PFSK-1 (cell line): ENCODE measurements around the gene RNF5.
A peak's percentile ranks its signal among the peaks of the same experiment; 100 is the strongest.

Experiments
- FOXP2 ChIP-seq: optimal IDR thresholded peaks from 2 replicates; pipeline ENCODE3; 2011; ENCODE audit warnings: borderline replicate concordance, control low read depth, inconsistent platforms; ENCODE audit not compliant: insufficient read depth; ENCODE audit errors: extremely low read length, extremely low read depth
- POLR2AphosphoS5 ChIP-seq: IDR thresholded peaks from 2 replicates; pipeline ENCODE4 v1.6.1; 2012; ENCODE audit warnings: low read depth, mild to moderate bottlenecking, control low read depth, low read length, moderate library complexity
- SIN3A ChIP-seq: IDR thresholded peaks from 2 replicates; pipeline ENCODE4 v1.6.1; 2012; ENCODE audit warnings: mild to moderate bottlenecking, low read length, moderate library complexity, borderline replicate concordance; ENCODE audit not compliant: insufficient read depth
- TAF1 ChIP-seq: IDR thresholded peaks from 2 replicates; pipeline ENCODE4 v1.6.1; 2012; ENCODE audit warnings: low read length, control low read depth, borderline replicate concordance; ENCODE audit not compliant: insufficient read depth
- TF ChIP-seq, protein P1 (sequence below), 2 experiments: IDR thresholded peaks; 2 replicates each; pipeline versions ENCODE4 v1.6.1 to v1.8.0; 2011 to 2012; ENCODE audit warnings: low read depth in 2 of 2, low read length in 2 of 2, control low read depth in 1 of 2, inconsistent platforms in 1 of 2, mild to moderate bottlenecking in 1 of 2, moderate library complexity in 1 of 2; ENCODE audit not compliant: insufficient read depth in 1 of 2

RNF5 gene

DNA sequence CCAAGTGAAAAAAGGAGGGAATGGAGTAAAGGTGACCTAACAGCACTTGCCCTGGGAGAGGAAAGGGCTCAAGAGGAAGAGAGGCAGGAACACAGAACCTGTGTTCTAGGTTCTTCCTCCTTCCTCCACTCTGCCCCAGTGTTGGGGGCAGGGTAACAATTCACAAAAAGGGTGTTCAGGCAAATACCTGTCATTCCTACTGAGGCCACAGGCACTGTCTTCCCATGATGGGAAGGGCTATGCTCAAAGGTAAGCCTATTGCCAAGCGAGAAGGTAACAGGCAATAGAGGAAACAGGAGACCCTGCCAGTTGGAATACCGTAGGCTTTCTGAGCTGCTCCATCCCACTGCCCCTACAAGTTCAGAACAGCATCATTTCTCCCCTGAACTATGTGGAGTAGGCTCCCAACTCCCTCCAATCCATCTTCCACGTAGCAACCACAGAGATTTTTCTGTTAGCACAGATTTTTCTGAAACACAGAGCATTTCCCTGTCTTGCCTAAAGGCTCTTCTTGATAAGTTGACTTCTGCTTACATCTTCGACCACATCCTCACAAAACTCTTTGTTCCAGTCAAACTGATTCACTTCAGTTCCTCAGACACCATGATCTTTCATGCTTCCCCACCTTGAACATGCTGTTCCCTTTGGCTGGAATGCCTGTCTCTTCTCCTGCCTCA lies 5.0 kb upstream of the RNF5 start:
- TF ChIP-seq SIN3A (no peak), POLR2AphosphoS5 (no peak), TAF1 (no peak), FOXP2 (no peak)
- TF ChIP-seq, protein P1, sequence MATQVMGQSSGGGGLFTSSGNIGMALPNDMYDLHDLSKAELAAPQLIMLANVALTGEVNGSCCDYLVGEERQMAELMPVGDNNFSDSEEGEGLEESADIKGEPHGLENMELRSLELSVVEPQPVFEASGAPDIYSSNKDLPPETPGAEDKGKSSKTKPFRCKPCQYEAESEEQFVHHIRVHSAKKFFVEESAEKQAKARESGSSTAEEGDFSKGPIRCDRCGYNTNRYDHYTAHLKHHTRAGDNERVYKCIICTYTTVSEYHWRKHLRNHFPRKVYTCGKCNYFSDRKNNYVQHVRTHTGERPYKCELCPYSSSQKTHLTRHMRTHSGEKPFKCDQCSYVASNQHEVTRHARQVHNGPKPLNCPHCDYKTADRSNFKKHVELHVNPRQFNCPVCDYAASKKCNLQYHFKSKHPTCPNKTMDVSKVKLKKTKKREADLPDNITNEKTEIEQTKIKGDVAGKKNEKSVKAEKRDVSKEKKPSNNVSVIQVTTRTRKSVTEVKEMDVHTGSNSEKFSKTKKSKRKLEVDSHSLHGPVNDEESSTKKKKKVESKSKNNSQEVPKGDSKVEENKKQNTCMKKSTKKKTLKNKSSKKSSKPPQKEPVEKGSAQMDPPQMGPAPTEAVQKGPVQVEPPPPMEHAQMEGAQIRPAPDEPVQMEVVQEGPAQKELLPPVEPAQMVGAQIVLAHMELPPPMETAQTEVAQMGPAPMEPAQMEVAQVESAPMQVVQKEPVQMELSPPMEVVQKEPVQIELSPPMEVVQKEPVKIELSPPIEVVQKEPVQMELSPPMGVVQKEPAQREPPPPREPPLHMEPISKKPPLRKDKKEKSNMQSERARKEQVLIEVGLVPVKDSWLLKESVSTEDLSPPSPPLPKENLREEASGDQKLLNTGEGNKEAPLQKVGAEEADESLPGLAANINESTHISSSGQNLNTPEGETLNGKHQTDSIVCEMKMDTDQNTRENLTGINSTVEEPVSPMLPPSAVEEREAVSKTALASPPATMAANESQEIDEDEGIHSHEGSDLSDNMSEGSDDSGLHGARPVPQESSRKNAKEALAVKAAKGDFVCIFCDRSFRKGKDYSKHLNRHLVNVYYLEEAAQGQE (IDR thresholded peaks at IDR 0.05; ENCODE audit: insufficient read depth in 1 of 2, low read depth in 2 of 2, low read length in 2 of 2): no peak

- TF ChIP-seq, protein P1 (IDR thresholded peaks at IDR 0.05; ENCODE audit: insufficient read depth in 1 of 2, low read depth in 2 of 2, low read length in 2 of 2): no peak
- TF ChIP-seq TAF1 (no peak), POLR2AphosphoS5 (no peak), SIN3A (no peak), FOXP2 (no peak)
Observed at GRCh38 chr6:32174416-32174815, 3.8 kb upstream of the RNF5 start.

DNA sequence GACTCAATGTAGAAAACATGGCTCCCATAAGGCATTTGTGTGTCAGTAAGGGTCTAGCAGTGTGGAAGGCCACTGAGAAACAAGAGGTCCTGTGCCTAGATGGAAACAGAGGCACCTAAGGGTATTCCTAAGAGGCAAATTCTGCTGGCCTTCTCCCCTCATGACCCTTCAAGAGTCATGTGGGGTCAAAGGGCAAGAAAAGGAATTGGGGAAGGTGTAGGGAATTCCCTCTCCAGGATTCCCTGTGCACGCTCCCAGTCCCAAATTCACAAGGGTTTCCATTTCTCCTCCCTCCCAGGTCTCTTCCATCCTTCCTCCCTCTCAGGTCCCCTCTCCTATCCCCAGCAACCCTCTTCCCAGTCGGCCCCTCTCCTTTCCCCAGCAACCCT lies 2.9 kb upstream of the RNF5 start:
- TF ChIP-seq SIN3A (no peak), POLR2AphosphoS5 (no peak; the same call in 1 of the 2 replicates), TAF1 (no peak), FOXP2 (no peak)
- TF ChIP-seq, protein P1 (IDR thresholded peaks at IDR 0.05; ENCODE audit: insufficient read depth in 1 of 2, low read depth in 2 of 2, low read length in 2 of 2): no peak

DNA sequence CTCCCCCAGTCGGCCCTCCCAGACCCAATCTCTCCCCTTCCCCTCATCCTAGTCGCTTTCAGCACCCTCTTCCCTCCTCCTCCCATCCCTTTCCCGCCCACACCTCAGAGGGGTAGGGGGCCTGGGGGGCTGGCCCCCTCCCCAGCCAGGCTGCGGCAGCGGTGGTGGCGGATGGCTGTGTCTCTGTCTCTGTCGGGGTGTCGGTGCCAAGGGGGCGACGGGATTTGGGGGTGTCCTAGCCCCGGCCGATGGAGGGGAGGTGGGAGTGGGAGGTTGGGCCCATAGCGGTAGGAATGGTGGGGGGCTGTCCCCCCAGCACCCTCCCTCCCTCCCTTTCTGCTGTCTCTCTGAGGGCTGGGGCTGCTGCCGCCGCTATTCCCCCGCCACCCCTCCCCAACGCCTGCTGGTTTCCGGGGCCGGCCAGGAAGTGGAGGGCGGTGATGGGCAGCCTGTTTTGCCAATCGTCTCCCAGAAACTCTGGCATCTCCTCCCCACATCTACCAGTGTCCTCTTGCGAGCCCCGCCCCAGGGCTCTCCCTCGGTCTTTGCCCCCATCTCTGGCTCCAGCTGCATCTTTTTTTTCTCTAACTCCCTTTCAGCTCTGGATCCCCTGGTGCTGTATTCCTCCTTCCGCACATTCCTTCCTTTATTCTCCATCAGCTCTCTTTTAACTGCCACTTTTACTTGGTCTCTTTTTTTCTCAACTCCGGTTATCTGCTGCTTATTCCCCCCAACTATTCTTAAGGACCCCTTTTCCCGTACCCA lies 2.3 kb upstream of the RNF5 start, which contains the start of gene AGPAT1:
TSS of gene AGPAT1 (minus strand) at position 374 of the 765 bp plus-strand sequence. CDS start 4,588 bp downstream, outside the sequence.
- peak; percentile 86 for TF ChIP-seq POLR2AphosphoS5
- no peak for TF ChIP-seq SIN3A
- TF ChIP-seq TAF1: peak; percentile 66

DNA sequence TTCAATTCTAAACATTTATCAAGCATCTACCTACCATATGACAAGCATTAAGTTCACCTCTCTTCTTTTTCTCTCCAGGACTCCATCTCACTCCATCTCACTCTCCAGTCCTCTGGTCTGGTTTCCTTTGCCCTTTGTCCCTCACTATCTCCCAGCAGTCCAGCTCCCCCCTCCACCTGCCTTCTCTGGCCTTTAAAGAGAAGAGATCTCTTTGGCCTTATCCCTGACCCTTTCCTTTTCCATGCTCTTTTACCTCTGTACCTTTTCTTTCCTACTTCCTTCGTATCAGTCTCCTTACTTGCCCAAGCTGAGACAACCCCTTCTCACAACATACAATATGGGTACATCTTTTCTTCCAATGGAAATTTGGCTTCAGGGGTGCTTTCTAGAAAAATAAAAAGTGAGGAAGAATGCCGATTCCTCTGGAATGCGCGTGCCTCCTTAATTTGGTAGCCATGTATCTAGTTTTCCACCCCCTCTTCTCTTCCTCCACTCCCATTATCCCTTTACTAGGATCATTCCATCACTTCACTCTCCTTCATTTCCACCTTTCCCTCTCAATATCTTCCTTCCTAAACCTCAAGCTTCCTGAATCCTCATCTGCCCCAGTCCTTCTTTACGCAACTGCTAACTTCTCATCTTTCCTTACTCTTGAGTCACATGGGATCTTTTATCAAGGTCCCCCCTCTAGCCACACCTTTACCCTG lies 1.6 kb upstream of the RNF5 start:
- TF ChIP-seq, protein P1 (IDR thresholded peaks at IDR 0.05; ENCODE audit: insufficient read depth in 1 of 2, low read depth in 2 of 2, low read length in 2 of 2): no peak
- TF ChIP-seq POLR2AphosphoS5 (no peak), FOXP2 (no peak), TAF1 (no peak), SIN3A (no peak)
